C4-2B (cell line): ENCODE measurements around the gene NFU1.

Source experiments
- CTCF ChIP-seq: fragments of 450-650 bp; conservative IDR thresholded peaks from 2 replicates; pipeline ENCODE4 v1.5.1; 2017; ENCODE audit warnings: mild to moderate bottlenecking
- ZFX ChIP-seq: fragments of 450-650 bp; IDR thresholded peaks from 2 replicates; pipeline ENCODE4 v1.6.1; 2017

- TF ChIP-seq CTCF (no peak), ZFX (no peak)
Measured at GRCh38 chr2:69459936-69460335, 22.7 kb upstream of the NFU1 start.
